ENCODE measurements around the gene RPRML. TPM values are rescaled to one million over a fixed set of nuclear protein-coding genes. Genes with fewer than 3 reads are reported as not detected.

RPRML gene
- not detected in 2 replicates for total RNA-seq

GRCh38 chr17:46979147-46979863 is at the start of gene RPRML:
Gene RPRML (minus strand): TSS chr17:46979253. CDS start chr17:46979007, 246 bp downstream.

Small RNA genes lying within 50 kb of the gene (small RNA-seq; reads per million reads assigned to genes)
- gene MIR5089: not detected

Other genes with a start within 250 kb of the RPRML start
- gene WNT3, start 160.6 kb downstream of the RPRML start, total RNA-seq: 0.39 and 0.65 TPM in 2 replicates
- not detected in 2 replicates for gene WNT9B, start 127.7 kb downstream of the RPRML start, total RNA-seq
- 41.2 and 43.4 TPM in 2 replicates for gene GOSR2, start 56.1 kb downstream of the RPRML start, total RNA-seq
- gene CDC27, start 210.0 kb upstream of the RPRML start, total RNA-seq: 37.3 and 80.1 TPM in 2 replicates
- 0.22 and 1.2 TPM in 2 replicates for gene MYL4, start 230.1 kb upstream of the RPRML start, total RNA-seq

Measured in placental epithelial cell (primary cell).